GM19455 (cell line): Measurements from ENCODE around the gene CPN2.

Experiments
- ATAC-seq: cut with Tn5 transposase; IDR thresholded peaks from one replicate; pipeline ENCODE4 v1.9.1; 2021; ENCODE audit not compliant: unreplicated experiment

The CPN2 gene

GRCh38 chr3:194382196-194382891, 31.2 kb upstream of the CPN2 start:
- no peak for ATAC-seq

- ATAC-seq, result no peak
These were observed 30.3 kb upstream of the CPN2 start for GRCh38 chr3:194381460-194381875.

DNA sequence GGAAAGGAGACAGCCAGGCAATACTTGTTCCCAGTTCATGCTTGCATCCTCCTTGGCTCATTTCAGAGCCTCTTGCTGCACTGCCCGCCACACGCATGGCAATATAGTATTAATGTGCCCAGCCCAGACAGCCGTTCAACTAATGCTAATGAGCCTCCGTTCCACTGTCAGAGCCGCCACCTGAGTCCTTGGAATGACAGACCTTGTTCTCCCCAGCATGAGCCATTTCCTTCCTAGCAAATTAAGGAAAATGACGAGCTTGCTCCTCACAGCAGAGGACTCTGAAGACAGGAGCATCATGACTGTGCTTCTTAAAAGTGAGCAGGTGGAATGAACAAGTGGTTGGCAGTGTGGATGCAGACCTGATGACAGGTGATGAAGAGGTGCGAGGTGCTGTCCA, 29.2 kb upstream of the CPN2 start:
- no peak for ATAC-seq

DNA sequence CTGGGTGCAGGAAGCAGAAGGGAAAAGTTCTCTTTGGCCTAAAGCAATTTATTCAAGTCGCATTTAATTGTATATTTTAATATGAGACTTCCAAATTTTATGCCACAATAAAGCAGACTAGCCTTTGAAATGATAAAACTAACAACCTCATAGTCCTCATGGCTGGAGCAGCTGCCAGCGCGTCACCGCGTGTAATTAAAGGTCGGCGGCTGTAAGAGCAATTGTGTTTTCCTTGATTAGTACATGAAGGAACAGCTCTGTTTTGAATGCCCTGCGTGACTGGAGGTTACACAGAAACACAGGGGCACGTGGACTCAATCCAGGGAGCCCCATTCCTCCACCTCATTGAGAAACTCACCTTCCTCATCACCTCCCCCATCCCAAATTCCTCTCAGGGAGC, 28.5 kb upstream of the CPN2 start:
- no peak for ATAC-seq

DNA sequence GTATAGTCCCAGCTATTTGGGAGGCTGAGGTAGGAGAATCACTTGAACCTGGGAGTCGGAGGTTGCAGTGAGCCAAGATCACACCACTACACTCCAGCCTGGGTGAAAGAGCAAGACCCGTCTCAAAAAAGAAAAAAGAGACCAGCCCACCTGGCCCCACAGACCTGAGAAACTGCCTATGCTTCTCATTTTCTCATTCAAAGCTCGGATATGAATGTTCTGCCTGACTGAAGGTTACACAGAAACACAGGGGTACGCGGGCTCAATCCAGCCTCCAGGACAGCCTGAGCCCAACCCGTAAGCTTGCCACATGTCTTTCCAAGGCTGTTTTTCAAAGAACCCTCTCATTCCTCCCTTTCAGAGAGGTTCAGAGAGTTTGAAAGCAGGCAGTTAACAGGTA, 28.1 kb upstream of the CPN2 start:
- ATAC-seq, result no peak

DNA sequence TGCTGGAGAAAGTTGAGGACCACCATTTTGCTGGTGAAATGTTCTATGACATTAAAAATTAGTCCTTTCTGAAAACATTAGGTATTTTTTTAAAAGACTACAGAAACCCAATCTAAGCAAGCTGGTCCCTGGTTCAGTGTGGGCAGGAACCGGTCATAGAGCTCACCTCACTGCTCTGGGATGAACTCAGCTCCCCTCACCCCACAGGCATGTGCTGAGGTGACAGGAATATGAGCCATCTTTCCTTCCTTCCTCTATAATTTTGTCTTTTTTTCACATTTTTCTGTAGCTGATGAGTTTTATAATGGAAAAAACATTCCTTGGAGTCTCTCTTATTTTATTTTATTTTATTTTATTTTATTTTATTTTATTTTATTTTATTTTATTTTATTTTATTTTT, 26.6 kb upstream of the CPN2 start:
- no peak for ATAC-seq

- no peak for ATAC-seq
These were observed 25.1 kb upstream of the CPN2 start for GRCh38 chr3:194376241-194376560.

DNA sequence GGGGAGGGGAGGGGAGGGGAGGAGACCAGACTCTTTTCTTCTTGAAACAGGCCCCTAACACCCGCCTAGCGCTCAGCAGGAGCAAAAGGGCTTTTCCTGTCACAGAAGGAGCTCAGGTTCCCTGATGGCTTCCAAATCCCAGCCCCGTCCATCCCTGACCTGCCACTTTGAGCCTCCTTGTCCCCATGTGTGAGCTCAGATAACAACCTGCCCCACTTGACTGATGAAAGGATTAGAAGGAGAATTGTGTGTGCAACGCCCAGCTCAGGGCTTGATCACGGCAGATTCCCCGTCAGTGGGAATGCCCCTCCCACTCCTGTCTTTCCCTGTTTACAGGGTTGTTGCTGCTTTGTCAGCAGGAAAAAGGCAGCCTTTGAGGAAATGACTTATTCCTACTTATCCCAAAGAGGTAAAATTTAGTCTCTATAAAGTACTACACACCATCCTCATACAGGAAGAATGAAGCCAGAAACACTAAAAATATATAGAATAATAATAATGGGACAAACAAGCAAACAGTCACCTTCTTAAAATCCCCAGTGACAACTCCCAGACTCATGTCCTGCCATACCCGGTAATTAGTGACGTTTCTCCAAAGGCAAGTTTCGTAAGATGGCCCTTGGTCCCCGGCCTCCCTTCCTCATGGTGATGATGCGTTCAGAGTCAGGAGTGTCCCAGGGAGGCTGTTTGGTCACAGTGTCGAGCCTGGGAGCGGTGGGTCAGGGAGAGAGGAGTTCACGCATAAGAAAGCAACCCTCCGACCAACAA, 24.5 kb upstream of the CPN2 start:
- ATAC-seq, result no peak

DNA sequence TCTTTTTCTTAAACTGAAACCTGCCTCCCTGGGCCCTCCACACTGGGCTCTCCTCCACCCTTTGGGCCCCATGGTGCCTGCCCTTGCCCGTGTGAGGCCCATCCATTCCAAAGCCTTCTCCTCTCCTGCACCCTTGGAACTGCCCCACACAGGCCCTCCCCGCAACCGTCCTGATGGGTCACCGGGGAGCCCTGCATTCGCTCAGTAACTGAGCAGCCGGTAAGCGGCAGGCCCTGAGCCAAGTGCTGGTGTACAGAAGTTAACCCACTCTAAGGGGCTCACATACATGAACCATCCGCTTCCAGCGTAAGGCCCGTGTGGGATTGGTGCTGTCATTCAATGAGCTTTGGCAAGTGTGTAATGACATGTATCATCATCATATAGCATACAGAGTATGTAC, 23.8 kb upstream of the CPN2 start:
- ATAC-seq, result no peak

- no peak for ATAC-seq
These were observed 22.8 kb upstream of the CPN2 start for GRCh38 chr3:194373899-194374298.

GRCh38 chr3:194373028-194373427, 21.9 kb upstream of the CPN2 start:
- no peak for ATAC-seq

- no peak for ATAC-seq
These were observed 19.6 kb upstream of the CPN2 start for GRCh38 chr3:194370753-194371152.

- ATAC-seq, result no peak
These were observed 18.6 kb upstream of the CPN2 start, which contains the start of gene LRRC15 for GRCh38 chr3:194369522-194370279. Gene LRRC15 (minus strand): TSS chr3:194369743. CDS start chr3:194361043, 8,700 bp downstream.

DNA sequence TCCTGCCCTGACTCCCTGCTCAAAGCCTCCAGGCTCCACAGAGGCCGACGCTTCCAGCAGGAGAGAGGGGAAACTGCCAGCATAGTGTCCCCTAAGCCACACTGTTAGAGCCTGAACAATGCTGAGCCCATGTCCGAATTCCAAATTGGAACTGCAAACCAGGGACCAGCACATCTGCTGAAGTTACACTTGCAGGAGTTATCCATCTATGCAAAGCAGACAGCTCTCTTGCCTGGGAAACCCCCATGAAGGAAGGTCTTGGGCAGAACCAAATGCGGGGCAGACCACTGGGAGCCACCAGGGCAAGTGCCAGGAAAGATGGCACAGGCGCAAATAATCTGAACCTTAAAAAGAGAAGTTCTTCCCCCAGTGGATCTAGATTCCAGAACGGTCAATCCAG, 17.8 kb upstream of the CPN2 start:
- no peak for ATAC-seq

GRCh38 chr3:194367992-194368841, 17.1 kb upstream of the CPN2 start:
- no peak for ATAC-seq

- ATAC-seq, result no peak
These were observed 14.9 kb upstream of the CPN2 start for GRCh38 chr3:194365978-194366490.

GRCh38 chr3:194365526-194365925, 14.4 kb upstream of the CPN2 start:
- no peak for ATAC-seq

DNA sequence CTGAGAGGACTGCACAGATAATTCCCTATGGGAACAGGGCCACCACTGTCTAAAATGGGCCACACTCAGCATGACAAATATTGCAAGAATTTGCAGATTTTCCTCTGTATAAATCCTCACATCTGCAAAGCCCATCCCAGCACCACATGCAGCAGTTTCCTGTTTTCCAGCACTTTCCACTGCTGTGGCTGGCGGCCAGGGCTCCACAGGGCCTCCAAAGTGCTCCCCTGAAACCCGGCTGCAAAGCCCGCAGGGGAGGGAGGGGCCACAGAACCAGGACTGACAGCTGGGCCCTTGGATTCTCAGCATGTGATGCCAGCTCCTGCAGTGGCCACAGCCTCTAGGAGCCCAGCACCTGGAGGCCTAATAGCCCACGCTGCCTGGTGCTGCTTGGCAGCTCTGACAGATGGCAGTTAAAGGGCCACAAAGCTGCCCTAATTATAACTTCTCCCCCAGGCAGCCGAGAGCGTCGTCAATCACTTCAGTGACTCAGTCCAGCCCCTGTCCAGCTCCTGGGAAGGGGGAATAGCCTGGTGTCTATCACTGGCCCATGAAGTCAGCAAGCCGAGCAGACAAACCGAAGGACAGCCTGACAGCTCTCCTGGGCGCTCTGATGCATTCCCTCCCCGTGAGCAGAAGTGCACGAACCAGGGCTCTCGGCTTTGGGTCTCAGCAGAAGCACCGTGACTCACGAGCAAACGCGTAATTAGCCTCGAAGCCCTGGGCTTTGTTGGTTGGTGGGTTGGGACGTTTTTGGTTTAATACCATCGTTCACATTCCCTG, 13.7 kb upstream of the CPN2 start:
- ATAC-seq, result no peak

- ATAC-seq, result no peak
These were observed 13.2 kb upstream of the CPN2 start for GRCh38 chr3:194364314-194364651.

DNA sequence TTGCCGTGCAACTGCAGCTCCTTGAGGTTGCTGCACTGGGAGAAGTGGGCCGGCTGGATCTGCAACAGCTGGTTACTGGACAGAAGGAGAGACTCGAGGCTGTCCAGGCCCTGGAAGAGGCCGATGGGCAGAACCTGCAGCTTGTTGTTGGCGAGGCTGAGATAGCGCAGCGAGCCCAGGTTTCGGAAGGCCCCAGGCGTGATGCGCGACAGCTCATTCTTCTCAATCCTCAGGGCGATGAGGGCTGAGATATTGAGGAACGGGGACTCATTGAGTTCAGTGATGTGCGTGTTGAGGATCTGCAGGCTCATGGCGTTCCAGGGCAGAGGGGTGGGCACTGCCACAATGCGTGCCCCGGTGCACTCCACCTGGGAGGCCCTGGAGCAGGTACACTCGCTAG, 9.4 kb upstream of the CPN2 start:
- ATAC-seq, result no peak
